ENCODE data around the gene KIFC3. TPM values are rescaled to one million over a fixed set of nuclear protein-coding genes. Genes with fewer than 3 reads are reported as not detected.

Gene KIFC3
- total and polyA plus RNA-seq, 2 of the 8 experiments (the other 6 are each of a cell fraction or from before 2014, with no cell fraction given) = 2.1 to 7.1 TPM

- H3K9me3 ChIP-seq (ENCODE audit: insufficient read depth in 2 of 2, low read depth in 1 of 2, low read length in 1 of 2) = no peaks in the 10 kb centered on the region; a peak in 1 of 4 replicates
- peaks cover 15% of the 10 kb centered on the region; the same call in 1 of the 2 replicates for H3K23me2 ChIP-seq (ENCODE audit: low read depth, low read length)
- peak overlapping the region; percentile 62 for H3K56ac ChIP-seq (replicated peaks; ENCODE audit: insufficient read length, low read depth, low read length)
- POLR2A ChIA-PET (ENCODE audit: partially characterized antibody) = interaction anchor here (0.6 to 4.2 kb wide), 28 partner anchors 9 to 798 kb away, joined by 3 to 22 read pairs (median 4); partner anchors contain the start of genes ADGRG3, CCDC102A, MMP15 and USB1
- no peaks in the 10 kb centered on the region for H3K79me1 ChIP-seq (ENCODE audit: low read depth, low read length)
- no peaks in the 10 kb centered on the region; a peak in 1 of 4 replicates for H3K79me2 ChIP-seq (ENCODE audit: control insufficient read depth in 1 of 2, insufficient read depth in 2 of 2, low read length in 2 of 2)
- peak overlapping the region; percentile 90 for H2BK5ac ChIP-seq (ENCODE audit: low read depth, low read length)
- no peak overlapping the region for H2BK15ac ChIP-seq (ENCODE audit: low read length)
- peaks cover 0 to 2% of the 10 kb centered on the region in 2 experiments for H4K20me1 ChIP-seq (replicated peaks in 1 of 2; ENCODE audit: control insufficient read depth in 1 of 2, insufficient read depth in 2 of 2, low read length in 2 of 2)
- peak overlapping the region; percentile 78 to 95 for H3K4me2 ChIP-seq (ENCODE audit: insufficient read depth in 1 of 2, low read depth in 2 of 2, low read length in 2 of 2)
- H4K5ac ChIP-seq (ENCODE audit: insufficient read length, low read depth, low read length) = peak overlapping the region; percentile 31
- no peak overlapping the region; the same call in 1 of the 2 replicates for H2AFZ ChIP-seq (ENCODE audit: low read length)
- H3K9ac ChIP-seq (replicated peaks in 1 of 4; ENCODE audit: extremely low read depth in 1 of 4, low read depth in 3 of 4, low read length in 3 of 4) = peak overlapping the region; percentile 46 to 98 (median 90)
- FAIRE-seq (peak; percentile 99), DNase-seq (ENCODE audit: low read depth in 1 of 2, low spot score in 2 of 2) (peak; percentile 98 to 99)
- no peak overlapping the region for H3K4ac ChIP-seq (replicated peaks; ENCODE audit: insufficient read length, low read depth, low read length)
- peak overlapping the region; percentile 93; the same call in 1 of the 2 replicates for H4K8ac ChIP-seq (ENCODE audit: extremely low read depth, insufficient read depth, low read length)
- H2AK5ac ChIP-seq (ENCODE audit: low read depth, low read length) = 0 out of 2 replicates have a peak overlapping the region, but pooled peaks have one; percentile 53
- peak overlapping the region; percentile 73 to 93 (median 86) for H3K4me3 ChIP-seq (ENCODE audit: extremely low read depth in 1 of 4, insufficient read depth in 2 of 4, low read depth in 3 of 4, low read length in 4 of 4)
- H2BK20ac ChIP-seq (ENCODE audit: low read length) = no peak overlapping the region
- peaks cover 0 to 5% (median 0%) of the 10 kb centered on the region in 4 experiments; a peak in 3 of 8 replicates for H3K36me3 ChIP-seq (ENCODE audit: control insufficient read depth in 2 of 4, insufficient read depth in 4 of 4, low read length in 3 of 4)
- H2BK12ac ChIP-seq (ENCODE audit: low read depth, low read length) = peak overlapping the region; percentile 39; the same call in 1 of the 2 replicates
- CTCF ChIA-PET (ENCODE audit: partially characterized antibody) = interaction anchor here (0.6 to 2.8 kb wide), 16 partner anchors 9 to 288 kb away, joined by 3 to 24 read pairs (median 3); no protein-coding TSS in a partner anchor
- H3K14ac ChIP-seq (ENCODE audit: insufficient read length) = no peak overlapping the region
- H3K27me3 ChIP-seq (replicated peaks in 1 of 4; ENCODE audit: control insufficient read depth in 3 of 4, extremely low read depth in 1 of 4, insufficient read depth in 3 of 4, low read length in 3 of 4) = no peaks in the 10 kb centered on the region; a peak in 1 of 7 replicates
- H3K23ac ChIP-seq (ENCODE audit: insufficient read length) = no peak overlapping the region
- no peak overlapping the region for H2BK120ac ChIP-seq (replicated peaks; ENCODE audit: low read depth, low read length)
- peaks cover 0 to 15% (median 4%) of the 10 kb centered on the region in 4 experiments; a peak in 6 of 7 replicates for H3K4me1 ChIP-seq (replicated peaks in 1 of 4; ENCODE audit: control insufficient read depth in 3 of 4, insufficient read depth in 4 of 4, low read length in 3 of 4)
- peak overlapping the region; percentile 85 for H3K18ac ChIP-seq (ENCODE audit: extremely low read depth, low read length)
- peak overlapping the region; percentile 89 for H3K27ac ChIP-seq (ENCODE audit: low read depth, low read length)
- no peak overlapping the region for H4K91ac ChIP-seq (replicated peaks; ENCODE audit: insufficient read length, low read length)
- WGBS, 2 experiments (ENCODE audit: extremely low coverage in 1 of 2, insufficient coverage in 1 of 2, insufficient read length in 1 of 2, insufficient replicate concordance in 2 of 2, low coverage in 1 of 2, low lambda C conversion rate in 2 of 2, missing lambda C conversion rate in 1 of 2) = 3% methylated on average over 45 of the region's 45 CpGs; no CpG with 5 or more reads in 1 of the 2 experiments
- TF ChIP-seq RAD21 (IDR thresholded peaks at IDR 0.05 in 1 of 2, conservative IDR thresholded peaks at IDR 0.05 in 1 of 2; ENCODE audit: low read depth in 2 of 2, low read length in 2 of 2) (no peak), TAF7 (optimal IDR thresholded peaks at IDR 0.05; ENCODE audit: borderline replicate concordance, low read depth, low read length) (peak; percentile 94), SAP30 (IDR thresholded peaks at IDR 0.05; ENCODE audit: insufficient read depth, insufficient replicate concordance, low read length) (peak; percentile 25), JUN (IDR thresholded peaks at IDR 0.05; ENCODE audit: low read depth, low read length) (no peak), TCF12 (IDR thresholded peaks at IDR 0.05; ENCODE audit: low read depth, low read length) (no peak), YY1 (IDR thresholded peaks at IDR 0.05; ENCODE audit: low read depth, low read length) (peak; percentile 99), TAF1 (IDR thresholded peaks at IDR 0.05; ENCODE audit: low read depth, low read length) (peak; percentile 94), SIN3A (conservative IDR thresholded peaks at IDR 0.05 in 1 of 2, IDR thresholded peaks at IDR 0.05 in 1 of 2; ENCODE audit: low read depth in 1 of 2, low read length in 2 of 2) (peak in 1 of 2 experiments; percentile 55; a peak in 2 of 4 replicates), SP4 (IDR thresholded peaks at IDR 0.05; ENCODE audit: low read length) (peak; percentile 93; the same call in 1 of the 2 replicates), SP2 (IDR thresholded peaks at IDR 0.05; ENCODE audit: low read length) (peak; percentile 87)
Measured at GRCh38 chr16:57734925-57735754, 67.2 kb downstream of the KIFC3 start.
